SU-DHL-6 (cell line): ENCODE results near the gene BTBD19.

Source experiments
- CTCF ChIP-seq: fragments of 200-600 bp; sonication (generic); IDR thresholded peaks from one replicate; pipeline ENCODE4 v1.5.1; 2017; ENCODE audit warnings: antibody characterized with exemption, mild to moderate bottlenecking, low read length, moderate library complexity; ENCODE audit not compliant: insufficient read depth, poor library complexity, severe bottlenecking
- EZH2phosphoT487 ChIP-seq: fragments of 200-600 bp; sonication (generic), shearing (Covaris generic); conservative IDR thresholded peaks from 2 replicates; pipeline ENCODE4 v1.6.1; 2018; ENCODE audit warnings: mild to moderate bottlenecking, antibody characterized with exemption, low read length, moderate library complexity, mixed read lengths

- TF ChIP-seq CTCF: no peak
- no peak for TF ChIP-seq EZH2phosphoT487
Observed at GRCh38 chr1:44787506-44787905, 20.8 kb upstream of the BTBD19 start.
